Bladder microvascular endothelial cell (primary cell): ENCODE results near the gene ZNF217. TPM values are rescaled to one million over a fixed set of nuclear protein-coding genes. Genes with fewer than 3 reads are reported as not detected.

ENCODE experiments used
- total RNA-seq: library from RNA; depleted of rRNA; stranded (reverse); fragments of >200 nt; gene quantifications from 2 replicates; pipeline ENCODE4 v1.2.3, GENCODE V29; 2014

The ZNF217 gene
- total RNA-seq, result 12.8 and 18.4 TPM in 2 replicates

DNA sequence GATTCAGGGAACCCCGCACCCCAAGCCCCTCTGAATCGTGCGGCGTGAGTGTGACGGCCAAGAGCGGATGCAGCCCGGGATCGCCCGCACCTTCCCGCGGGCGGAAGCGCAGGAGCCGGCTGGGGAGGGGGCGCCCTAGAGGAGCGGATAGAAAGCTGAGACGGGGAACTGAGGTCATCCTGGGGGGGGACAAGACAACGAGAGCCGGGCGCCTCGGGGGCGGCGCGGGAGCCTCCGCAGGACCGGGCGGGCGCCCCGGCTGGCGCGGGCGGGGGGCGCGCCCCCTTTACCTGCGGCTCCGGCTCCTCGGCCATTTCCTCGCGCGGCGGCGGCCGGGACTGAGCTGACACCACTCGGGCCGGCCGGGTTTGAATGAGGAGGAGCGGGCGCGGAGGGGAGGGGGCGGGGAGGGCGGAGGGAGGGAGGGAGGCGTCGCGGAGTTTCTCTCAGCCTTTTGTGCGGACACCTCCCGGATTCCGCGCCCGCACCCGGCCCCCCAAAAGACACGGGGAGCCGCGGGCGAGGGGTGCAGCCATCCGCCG is at the start of gene ZNF217:
TSS of gene ZNF217 (minus strand) at position 374 of the 542 bp plus-strand sequence. CDS start 11,013 bp downstream, outside the sequence.

